SK-N-MC (cell line): ENCODE data around the gene ERF.

Experiments
- DNase-seq: peaks from one replicate; pipeline ENCODE4 v3.0.0-alpha.2; 2011; ENCODE audit warnings: low read depth, low spot score
- H3K27ac ChIP-seq: fragments of 200-600 bp; sonication (generic); 2 replicates; pipeline ENCODE4 v1.5.1; 2016; ENCODE audit warnings: mixed run types
- H3K36me3 ChIP-seq: fragments of 200-600 bp; sonication (generic); 2 replicates; pipeline ENCODE4 v1.6.1; 2017; ENCODE audit warnings: antibody characterized with exemption, low read length, mixed read lengths; ENCODE audit not compliant: insufficient read depth
- H3K4me3 ChIP-seq: fragments of 200-600 bp; sonication (generic); 2 replicates; pipeline ENCODE4 v1.5.1; 2016
- H3K9ac ChIP-seq: fragments of 200-600 bp; sonication (generic); 2 replicates; pipeline ENCODE4 v1.8.0; 2017; ENCODE audit warnings: mixed run types, mixed read lengths; ENCODE audit not compliant: insufficient read length
- H3K9me3 ChIP-seq: fragments of 200-600 bp; sonication (generic); 2 replicates; pipeline ENCODE4 v1.6.1; 2017; ENCODE audit warnings: low read depth, mild to moderate bottlenecking, antibody characterized with exemption, low read length, moderate library complexity, mixed read lengths
- EZH2 ChIP-seq: fragments of 200-600 bp; sonication (generic); IDR thresholded peaks from one replicate; pipeline ENCODE4 v1.6.1; 2017; ENCODE audit warnings: antibody characterized with exemption
- FOXP2 ChIP-seq: optimal IDR thresholded peaks from 2 replicates; pipeline ENCODE3; 2011; ENCODE audit warnings: mild to moderate bottlenecking, moderate library complexity; ENCODE audit not compliant: insufficient read depth; ENCODE audit errors: extremely low read length, control extremely low read depth
- POLR2AphosphoS5 ChIP-seq: IDR thresholded peaks from 2 replicates; pipeline ENCODE4 v1.6.1; 2012; ENCODE audit warnings: mild to moderate bottlenecking, low read depth, low read length, borderline replicate concordance

Gene ERF

GRCh38 chr19:42275103-42275502, 20.2 kb upstream of the ERF start:
- H3K9ac ChIP-seq, result no peak overlapping the region
- TF ChIP-seq FOXP2 (no peak), POLR2AphosphoS5 (no peak), EZH2 (no peak)
- H3K36me3 ChIP-seq, result no peaks in the 10 kb centered on the region; the same call in 1 of the 2 replicates
- H3K9me3 ChIP-seq, result no peaks in the 10 kb centered on the region
- H3K27ac ChIP-seq, result no peak overlapping the region
- H3K4me3 ChIP-seq, result no peak overlapping the region
- DNase-seq, result no peak

GRCh38 chr19:42274065-42274682, 19.2 kb upstream of the ERF start:
- Histone ChIP-seq H3K9ac (no peak overlapping the region), H3K27ac (0 out of 2 replicates have a peak overlapping the region, but pooled peaks have one; percentile 13), H3K4me3 (no peak overlapping the region), H3K9me3 (no peaks in the 10 kb centered on the region), H3K36me3 (no peaks in the 10 kb centered on the region; the same call in 1 of the 2 replicates)
- no peak for DNase-seq
- TF ChIP-seq POLR2AphosphoS5, result no peak
- TF ChIP-seq FOXP2, result no peak
- TF ChIP-seq EZH2, result no peak

GRCh38 chr19:42273407-42274064, 18.6 kb upstream of the ERF start:
- H3K4me3 ChIP-seq, result no peak overlapping the region

GRCh38 chr19:42272989-42273406, 18.1 kb upstream of the ERF start:
- no peak overlapping the region for H3K9ac ChIP-seq
- TF ChIP-seq FOXP2, result no peak
- no peak for TF ChIP-seq POLR2AphosphoS5
- TF ChIP-seq EZH2, result no peak

More at GRCh38 chr19:42273407-42274064, 18.6 kb upstream of the ERF start:
- H3K27ac ChIP-seq, result no peak overlapping the region
- H3K9me3 ChIP-seq, result no peaks in the 10 kb centered on the region
- H3K36me3 ChIP-seq, result no peaks in the 10 kb centered on the region; the same call in 1 of the 2 replicates
- TF ChIP-seq POLR2AphosphoS5 (no peak), FOXP2 (no peak)
- DNase-seq, result no peak
- H3K9ac ChIP-seq, result no peak overlapping the region

GRCh38 chr19:42272535-42272897, 17.6 kb upstream of the ERF start:
- Histone ChIP-seq H3K36me3 (no peaks in the 10 kb centered on the region; the same call in 1 of the 2 replicates), H3K27ac (no peak overlapping the region), H3K9me3 (no peaks in the 10 kb centered on the region), H3K9ac (no peak overlapping the region), H3K4me3 (no peak overlapping the region)
- no peak for TF ChIP-seq POLR2AphosphoS5
- TF ChIP-seq FOXP2, result no peak
- no peak for TF ChIP-seq EZH2
- no peak for DNase-seq

More at GRCh38 chr19:42272989-42273406, 18.1 kb upstream of the ERF start:
- Histone ChIP-seq H3K36me3 (no peaks in the 10 kb centered on the region; the same call in 1 of the 2 replicates), H3K9me3 (no peaks in the 10 kb centered on the region), H3K27ac (no peak overlapping the region), H3K4me3 (no peak overlapping the region)
- no peak for DNase-seq

GRCh38 chr19:42271861-42272534, 17.1 kb upstream of the ERF start:
- no peaks in the 10 kb centered on the region; the same call in 1 of the 2 replicates for H3K36me3 ChIP-seq
- no peak overlapping the region for H3K9ac ChIP-seq
- no peak for TF ChIP-seq POLR2AphosphoS5
- TF ChIP-seq FOXP2, result no peak
- TF ChIP-seq EZH2, result no peak
- H3K9me3 ChIP-seq, result no peaks in the 10 kb centered on the region
- H3K4me3 ChIP-seq, result no peak overlapping the region
- no peak overlapping the region for H3K27ac ChIP-seq
- DNase-seq, result no peak

- DNase-seq, result no peak
- no peak for TF ChIP-seq POLR2AphosphoS5
- no peak for TF ChIP-seq EZH2
- no peak for TF ChIP-seq FOXP2
- Histone ChIP-seq H3K9ac (no peak overlapping the region), H3K4me3 (peak overlapping the region; percentile 83), H3K36me3 (no peaks in the 10 kb centered on the region; the same call in 1 of the 2 replicates), H3K27ac (no peak overlapping the region), H3K9me3 (no peaks in the 10 kb centered on the region)
Observed at GRCh38 chr19:42271045-42271419, 16.1 kb upstream of the ERF start.

- Histone ChIP-seq H3K9me3 (no peaks in the 10 kb centered on the region), H3K27ac (peak overlapping the region; percentile 72), H3K4me3 (peak overlapping the region; percentile 83), H3K36me3 (no peaks in the 10 kb centered on the region; the same call in 1 of the 2 replicates), H3K9ac (peak overlapping the region; percentile 79)
- no peak for DNase-seq
- no peak for TF ChIP-seq EZH2
- TF ChIP-seq FOXP2, result no peak
- 0 out of 2 replicates have a peak, but pooled peaks have one; percentile 25 for TF ChIP-seq POLR2AphosphoS5
Observed at GRCh38 chr19:42270346-42271044, 15.6 kb upstream of the ERF start.
